Stimulated activated CD4-positive, alpha-beta T cell treated with anti-CD3 and anti-CD28 coated beads, Interleukin-2, amount 100 ng/mL, for 4 hours (primary cell): ENCODE measurements around the gene CHD5.

Experiments used
- DNase-seq: peaks from one replicate; pipeline ENCODE4 v3.0.0-alpha.2; 2020; ENCODE audit warnings: low read depth

Gene CHD5

DNA sequence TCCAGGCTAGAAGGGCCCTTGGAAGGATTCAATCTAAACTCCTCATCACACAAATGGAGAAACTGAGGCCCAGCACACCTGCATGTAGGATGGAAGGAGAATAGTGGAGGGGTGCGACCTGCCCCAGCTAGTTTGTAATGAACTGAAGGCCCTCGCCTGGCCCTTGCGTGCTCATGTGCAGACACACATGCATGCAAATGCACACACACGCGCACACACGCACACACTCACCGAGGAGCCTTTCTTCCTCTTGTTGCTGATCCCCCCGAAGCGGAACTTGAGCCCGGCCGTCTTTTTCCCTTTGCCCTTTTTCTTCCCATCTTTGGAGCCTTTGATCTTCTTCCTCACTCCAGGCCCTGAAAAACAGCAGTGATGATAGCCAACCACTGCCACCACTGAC, 27.9 kb downstream of the CHD5 start:
- no peak for DNase-seq

- DNase-seq, result no peak
Observed at GRCh38 chr1:6151291-6151822, 28.8 kb downstream of the CHD5 start.

DNA sequence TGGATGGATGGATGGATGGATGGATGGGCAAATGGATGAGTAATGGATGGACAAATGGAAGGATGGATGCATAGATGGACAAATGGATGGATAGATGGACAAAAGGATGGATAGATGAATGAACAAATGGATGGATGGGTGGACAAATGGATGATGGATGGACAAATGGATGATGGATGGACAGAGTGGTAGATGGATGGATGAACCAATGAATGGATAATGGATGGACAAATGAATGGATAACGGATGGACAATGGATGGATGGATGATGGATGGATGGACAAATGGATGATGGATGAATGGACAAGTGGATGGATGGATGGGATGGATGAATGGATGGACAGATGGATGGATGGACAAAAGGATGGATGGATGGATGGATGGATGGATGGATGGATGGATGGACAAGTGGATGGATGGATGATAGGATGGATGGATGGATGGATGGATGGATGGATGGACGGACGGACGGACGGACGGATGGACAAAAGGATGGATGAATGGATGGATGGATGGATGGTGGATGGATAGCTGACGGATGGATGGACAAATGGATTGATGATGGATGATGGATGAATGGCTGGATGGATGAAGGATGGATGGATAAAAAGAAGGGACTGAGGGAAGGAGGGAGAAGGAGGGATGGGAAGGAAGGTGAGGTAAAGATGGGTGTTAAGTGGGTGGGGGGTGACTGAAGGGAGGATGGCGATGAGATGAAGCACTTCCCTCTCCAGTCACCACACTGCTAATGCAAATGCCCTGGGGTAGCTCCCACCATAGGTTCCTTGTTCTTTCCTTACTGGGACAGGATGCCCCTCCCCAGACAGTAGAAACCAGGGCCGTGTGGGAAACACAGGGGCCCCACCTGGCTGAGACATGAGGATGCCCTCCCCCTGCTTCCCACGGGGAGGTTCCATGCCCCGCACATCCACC, 29.8 kb downstream of the CHD5 start:
- DNase-seq, result no peak

DNA sequence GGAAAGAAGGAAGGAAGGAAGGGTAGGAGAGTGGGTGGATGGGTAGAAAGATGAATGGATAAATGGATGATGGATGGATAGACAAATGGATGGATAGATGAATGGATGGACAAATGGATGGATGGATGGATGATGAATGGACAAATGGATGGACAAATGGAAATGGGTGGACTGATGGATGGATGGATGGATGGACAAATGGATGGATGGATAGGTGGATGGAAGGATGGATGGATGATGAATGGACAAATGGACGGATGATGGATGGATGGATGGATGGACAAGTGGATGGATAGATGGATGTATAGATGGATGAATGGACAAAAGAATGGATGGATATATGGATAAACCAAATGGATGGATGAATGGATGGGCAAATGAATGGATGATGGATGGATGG, 30.5 kb downstream of the CHD5 start:
- no peak for DNase-seq

DNA sequence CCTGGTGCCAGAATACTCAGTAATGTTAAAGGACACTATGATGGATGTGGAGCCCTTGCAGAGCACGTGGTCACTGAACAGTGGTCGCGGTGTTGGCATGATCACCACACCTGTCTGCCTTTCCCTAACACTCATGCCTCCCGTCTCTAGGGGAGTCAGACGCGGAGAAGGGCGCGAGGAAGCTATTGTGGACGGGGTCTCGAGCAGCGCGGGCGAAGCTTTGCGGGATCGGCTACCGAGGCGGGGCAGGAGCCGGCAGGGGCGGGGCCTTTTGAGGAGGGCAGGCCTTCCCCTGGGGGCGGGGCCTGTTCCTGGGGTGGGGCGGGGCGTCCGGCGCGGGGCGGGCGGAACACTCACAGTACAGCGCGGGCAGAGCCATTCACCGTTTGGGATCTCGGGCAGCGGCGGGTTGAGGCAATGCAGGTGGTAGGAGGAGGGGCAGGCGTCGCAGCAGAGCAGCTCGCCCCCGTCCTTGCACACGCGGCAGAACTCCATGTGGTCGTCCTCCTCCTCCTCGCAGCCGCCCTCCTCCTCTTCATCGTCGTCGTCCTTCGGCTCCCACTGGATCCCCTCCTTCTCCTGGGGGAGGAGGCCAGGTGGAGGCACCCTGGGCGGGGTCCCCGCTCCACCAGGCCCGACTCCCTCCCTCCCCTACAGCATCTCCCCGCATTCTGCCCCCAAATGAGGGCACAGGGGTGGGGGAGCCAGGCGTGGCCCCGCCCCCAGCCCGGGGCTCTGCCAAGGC, 31.5 kb downstream of the CHD5 start:
- DNase-seq, result peak; percentile 69

GRCh38 chr1:6145864-6146410, 34.2 kb downstream of the CHD5 start:
- DNase-seq, result no peak

DNA sequence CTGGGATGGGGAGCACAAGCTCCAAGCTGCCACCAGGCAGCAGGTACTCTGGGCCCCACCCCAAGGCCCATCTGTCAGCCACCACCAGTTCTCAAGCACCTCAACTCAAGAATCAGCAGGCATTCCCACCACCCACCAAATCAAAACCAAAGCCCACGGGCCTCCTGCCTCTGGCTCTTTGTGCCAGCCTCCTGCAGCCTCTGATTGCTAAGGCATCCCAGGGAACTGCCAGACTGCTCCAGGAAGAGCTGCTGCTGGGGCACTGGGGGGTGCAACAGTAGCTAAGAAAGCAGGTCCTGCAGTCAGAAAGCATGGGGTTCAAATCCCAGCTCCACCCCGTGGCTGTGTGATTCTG, 34.7 kb downstream of the CHD5 start:
- DNase-seq, result no peak

- no peak for DNase-seq
Observed at GRCh38 chr1:6144647-6145395, 35.3 kb downstream of the CHD5 start.

DNA sequence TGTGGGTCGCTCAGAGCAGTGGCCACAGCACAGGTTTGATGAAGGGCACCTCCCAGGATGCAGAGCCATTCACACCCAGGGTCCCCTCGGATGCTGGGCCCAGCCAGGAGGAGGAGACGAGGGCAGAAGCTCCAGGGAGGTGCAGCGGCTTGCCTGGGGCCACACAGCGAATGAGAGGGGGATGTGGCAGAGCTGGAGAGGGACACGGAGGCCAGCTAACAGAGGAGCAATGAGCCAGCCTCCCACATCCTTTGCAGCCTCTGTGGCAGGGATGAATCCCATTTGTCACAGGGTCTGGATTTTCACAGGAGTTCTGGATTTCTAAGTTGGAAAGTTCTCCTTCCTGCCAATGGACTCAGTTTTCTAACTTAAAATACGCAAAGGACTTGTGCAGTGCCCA, 35.9 kb downstream of the CHD5 start:
- no peak for DNase-seq

DNA sequence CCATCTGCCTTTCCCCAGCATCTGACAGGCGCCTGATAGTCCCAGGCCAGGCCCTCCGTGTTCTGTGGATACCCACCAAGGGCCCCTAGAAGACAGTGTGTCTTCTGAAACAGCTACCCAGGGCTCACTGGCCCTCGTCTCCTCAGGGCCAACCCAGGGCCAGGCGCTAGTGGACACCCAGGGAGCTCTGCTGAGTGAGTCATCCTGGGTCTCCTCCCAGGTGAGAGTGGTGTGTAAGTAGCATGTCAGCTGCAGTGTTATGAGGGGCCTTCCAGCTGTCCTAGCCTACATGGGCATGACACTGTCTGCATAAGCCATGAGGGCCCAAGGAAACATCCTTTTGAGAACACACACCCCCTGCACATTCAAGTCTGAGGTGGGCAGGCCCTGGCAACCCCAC, 36.7 kb downstream of the CHD5 start:
- DNase-seq, result no peak

- DNase-seq, result no peak
Observed at GRCh38 chr1:6142734-6143133, 37.4 kb downstream of the CHD5 start.

DNA sequence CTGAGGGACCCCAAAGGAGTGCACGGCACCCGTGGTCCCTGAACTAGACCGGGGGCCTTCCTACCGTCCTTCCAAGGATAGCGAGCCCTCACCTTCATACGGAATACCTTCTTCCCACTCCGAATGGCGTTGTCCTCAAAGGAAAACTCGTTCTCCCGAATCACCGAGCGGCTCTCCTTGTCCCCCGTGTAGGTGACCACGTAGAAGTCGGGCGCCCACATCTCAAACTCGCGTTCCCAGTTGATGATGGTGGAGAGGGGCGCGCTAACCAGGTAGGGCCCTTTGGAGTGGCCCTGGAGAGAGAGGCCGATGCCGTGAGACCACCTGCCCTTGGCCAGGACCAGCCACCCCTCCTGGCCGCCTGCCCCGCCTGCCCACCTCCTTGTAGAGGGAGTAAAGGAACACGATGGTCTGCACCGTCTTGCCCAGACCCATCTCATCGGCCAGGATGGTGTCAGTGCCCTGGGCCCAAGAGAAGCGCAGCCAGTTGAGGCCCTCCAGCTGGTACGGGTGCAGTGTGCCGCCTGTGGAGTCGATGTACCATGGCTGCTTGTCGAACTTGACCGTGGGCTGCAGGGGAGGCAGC, 38.0 kb downstream of the CHD5 start:
- DNase-seq, result no peak

DNA sequence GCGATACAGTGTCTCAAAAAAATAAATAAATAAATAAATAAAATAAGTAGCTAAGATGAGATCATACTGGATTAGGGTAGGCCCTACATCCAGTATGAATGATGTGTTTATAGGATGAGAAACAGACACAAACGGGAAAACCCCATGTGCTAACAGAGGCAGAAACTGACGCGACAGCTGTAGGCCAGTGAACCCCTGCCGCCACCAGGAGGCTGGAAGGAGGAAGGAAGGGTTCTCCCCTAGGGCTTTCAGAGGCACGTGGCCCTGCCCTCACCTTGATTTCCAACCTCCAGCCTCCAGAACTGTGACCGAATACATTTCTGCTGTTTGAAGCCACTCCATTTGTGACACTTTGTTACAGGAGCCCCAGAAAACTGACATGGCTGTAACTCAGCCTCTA, 38.5 kb downstream of the CHD5 start:
- no peak for DNase-seq

DNA sequence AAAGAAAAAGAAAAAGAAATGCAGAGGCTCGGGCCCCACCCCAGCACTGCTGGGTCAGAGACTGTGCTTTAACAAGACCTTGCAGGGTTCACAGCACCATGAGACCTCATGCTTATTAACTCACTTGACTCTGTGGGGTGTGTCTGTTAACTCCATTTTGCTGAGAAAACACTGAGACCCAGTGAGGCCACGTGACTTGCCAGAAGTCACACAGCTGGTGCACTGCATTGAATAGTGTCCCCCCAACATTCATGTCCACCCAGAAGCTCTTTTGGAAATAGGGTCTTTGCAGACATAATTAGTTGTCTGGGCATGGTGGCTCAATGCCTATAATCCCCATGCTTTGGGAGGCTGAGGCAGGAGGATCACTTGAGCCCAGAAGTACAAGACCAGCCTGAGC, 39.7 kb downstream of the CHD5 start:
- no peak for DNase-seq

GRCh38 chr1:6137758-6138157, 42.4 kb downstream of the CHD5 start:
- DNase-seq, result no peak

GRCh38 chr1:6136516-6137220, 43.5 kb downstream of the CHD5 start:
- DNase-seq, result no peak

DNA sequence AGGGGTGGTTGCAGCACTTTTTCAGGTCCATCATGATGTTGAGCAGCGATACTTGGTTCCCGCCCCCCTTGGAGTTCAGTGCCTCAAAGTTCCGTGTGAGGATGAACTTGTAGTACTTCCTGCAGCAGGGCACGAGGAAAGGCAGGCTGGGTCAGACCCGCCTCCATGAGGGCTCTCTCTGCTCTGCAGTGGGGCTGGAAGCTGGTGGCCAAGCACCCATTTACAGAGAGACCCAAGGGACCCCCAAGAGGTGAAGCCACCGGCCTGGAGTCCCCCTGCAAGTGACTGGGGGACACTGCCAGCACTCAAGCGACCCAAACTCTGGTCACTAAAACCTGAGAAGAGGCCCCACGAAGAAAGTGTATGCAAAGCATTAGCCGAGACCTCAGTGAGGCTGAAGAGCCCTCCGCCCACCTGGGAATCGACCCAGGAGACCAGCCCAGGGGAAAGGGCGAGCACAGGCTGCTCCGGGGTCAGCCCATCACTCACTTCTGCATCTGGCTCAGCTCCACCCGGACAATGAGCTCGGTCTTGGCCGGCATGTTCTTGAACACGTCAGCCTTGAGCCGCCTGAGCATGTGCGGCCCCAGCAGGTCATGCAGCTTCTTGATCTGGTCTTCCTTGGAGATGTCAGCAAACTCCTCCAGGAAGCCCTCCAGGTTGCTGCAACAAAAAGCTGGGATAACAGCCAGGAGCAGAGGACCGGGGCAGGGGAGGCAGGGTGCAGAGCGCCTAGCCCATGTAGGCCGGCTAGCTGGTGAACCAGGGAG, 45.2 kb downstream of the CHD5 start:
- no peak for DNase-seq

GRCh38 chr1:6134206-6134605, 45.9 kb downstream of the CHD5 start:
- no peak for DNase-seq

GRCh38 chr1:6133146-6133895, 46.8 kb downstream of the CHD5 start:
- no peak for DNase-seq

DNA sequence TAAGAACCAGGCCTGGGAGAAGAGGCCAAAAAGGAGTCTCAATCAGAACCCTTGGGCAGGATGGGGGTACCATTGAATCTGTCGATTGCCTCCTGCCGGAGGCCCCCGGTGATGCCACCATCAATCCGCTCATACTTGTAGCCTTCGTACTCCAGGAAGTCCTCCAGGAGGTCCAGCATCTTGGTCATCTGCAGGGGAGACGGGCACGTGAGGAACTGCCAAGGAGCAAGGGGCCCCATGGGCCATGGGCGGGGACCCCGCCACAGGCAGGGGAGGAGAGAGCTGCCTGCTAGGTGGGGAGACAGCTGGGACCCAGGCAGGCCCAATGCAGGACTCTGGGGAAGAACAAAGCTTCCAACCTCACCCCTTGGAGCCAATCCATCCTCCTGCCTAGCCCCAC, 48.6 kb downstream of the CHD5 start:
- no peak for DNase-seq
